GM12875 (cell line): ENCODE data around the gene MAN1B1.

ENCODE experiments used
- H3K4me3 ChIP-seq: one replicate; pipeline ENCODE4 v1.5.1; 2011; ENCODE audit warnings: low read depth, low read length, control low read depth
- TF ChIP-seq, protein P1 (sequence below): IDR thresholded peaks from 2 replicates; pipeline ENCODE4 v1.5.1; 2011; ENCODE audit warnings: low read depth, mild to moderate bottlenecking, control low read depth, inconsistent platforms, low read length, moderate library complexity, borderline replicate concordance; ENCODE audit not compliant: insufficient read depth

Gene MAN1B1

DNA sequence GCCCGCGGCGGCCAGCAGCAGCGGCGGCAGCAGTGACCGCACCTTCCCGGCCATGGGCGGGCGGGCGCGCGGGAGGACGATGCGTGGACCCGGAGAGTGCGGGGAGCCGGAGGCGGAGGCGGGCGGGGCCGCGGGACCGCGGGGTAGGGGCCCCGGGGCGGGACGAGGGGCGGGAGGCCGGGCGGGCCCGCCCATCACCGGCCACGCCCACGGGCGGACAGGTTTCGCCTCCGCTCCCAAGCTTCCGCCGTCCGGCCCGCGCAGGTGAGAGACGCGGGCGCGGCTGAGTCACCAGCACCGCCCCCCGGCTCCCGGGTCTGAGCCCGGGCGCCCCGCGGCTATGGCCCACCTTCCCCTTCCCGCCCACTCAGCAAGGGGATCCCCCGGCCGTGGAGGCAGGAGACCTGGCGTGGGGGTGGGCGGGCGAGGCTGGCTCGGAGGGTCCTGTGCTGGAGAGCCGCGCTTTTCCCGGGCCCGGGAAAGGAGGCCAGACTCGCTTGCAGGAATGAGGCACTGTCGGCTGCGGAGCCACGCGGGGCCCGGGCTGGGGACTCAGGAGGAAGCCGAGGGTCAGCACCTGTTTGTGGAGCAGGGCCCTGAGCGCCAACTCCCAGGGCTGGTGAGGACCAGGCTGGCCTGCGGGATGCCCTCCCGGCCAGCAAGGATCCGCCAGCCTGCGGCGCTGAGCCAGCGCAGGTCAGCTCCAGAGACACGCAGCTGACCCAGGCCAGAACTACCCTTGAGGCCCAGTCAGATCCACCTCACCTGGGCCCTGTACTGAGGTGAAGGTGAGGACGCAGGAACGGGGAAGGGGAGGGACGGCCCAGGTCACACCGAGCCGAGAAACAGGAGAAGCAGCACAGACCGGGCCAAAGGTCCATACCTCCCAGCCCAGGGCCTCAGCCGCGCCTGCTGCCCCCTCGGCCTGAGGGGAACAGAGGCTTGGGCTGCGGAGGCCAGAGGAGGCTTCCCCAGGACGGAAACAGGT is 32.5 kb upstream of the MAN1B1 start, which contains the start of gene ENTPD2:
TSS of gene ENTPD2 (minus strand) at position 118 of the 988 bp plus-strand sequence. CDS start at position 54, 64 bp downstream.
- TF ChIP-seq, protein P1, sequence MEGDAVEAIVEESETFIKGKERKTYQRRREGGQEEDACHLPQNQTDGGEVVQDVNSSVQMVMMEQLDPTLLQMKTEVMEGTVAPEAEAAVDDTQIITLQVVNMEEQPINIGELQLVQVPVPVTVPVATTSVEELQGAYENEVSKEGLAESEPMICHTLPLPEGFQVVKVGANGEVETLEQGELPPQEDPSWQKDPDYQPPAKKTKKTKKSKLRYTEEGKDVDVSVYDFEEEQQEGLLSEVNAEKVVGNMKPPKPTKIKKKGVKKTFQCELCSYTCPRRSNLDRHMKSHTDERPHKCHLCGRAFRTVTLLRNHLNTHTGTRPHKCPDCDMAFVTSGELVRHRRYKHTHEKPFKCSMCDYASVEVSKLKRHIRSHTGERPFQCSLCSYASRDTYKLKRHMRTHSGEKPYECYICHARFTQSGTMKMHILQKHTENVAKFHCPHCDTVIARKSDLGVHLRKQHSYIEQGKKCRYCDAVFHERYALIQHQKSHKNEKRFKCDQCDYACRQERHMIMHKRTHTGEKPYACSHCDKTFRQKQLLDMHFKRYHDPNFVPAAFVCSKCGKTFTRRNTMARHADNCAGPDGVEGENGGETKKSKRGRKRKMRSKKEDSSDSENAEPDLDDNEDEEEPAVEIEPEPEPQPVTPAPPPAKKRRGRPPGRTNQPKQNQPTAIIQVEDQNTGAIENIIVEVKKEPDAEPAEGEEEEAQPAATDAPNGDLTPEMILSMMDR = no peak
- H3K4me3 ChIP-seq = no peak within 1 kb of the TSS

- H3K4me3 ChIP-seq = no peak overlapping the region
- TF ChIP-seq, protein P1 = no peak
Measured at GRCh38 chr9:137054932-137055384, 31.8 kb upstream of the MAN1B1 start.

- H3K4me3 ChIP-seq = no peak overlapping the region
- TF ChIP-seq, protein P1 = no peak
Measured at GRCh38 chr9:137055385-137056364, 31.1 kb upstream of the MAN1B1 start.

DNA sequence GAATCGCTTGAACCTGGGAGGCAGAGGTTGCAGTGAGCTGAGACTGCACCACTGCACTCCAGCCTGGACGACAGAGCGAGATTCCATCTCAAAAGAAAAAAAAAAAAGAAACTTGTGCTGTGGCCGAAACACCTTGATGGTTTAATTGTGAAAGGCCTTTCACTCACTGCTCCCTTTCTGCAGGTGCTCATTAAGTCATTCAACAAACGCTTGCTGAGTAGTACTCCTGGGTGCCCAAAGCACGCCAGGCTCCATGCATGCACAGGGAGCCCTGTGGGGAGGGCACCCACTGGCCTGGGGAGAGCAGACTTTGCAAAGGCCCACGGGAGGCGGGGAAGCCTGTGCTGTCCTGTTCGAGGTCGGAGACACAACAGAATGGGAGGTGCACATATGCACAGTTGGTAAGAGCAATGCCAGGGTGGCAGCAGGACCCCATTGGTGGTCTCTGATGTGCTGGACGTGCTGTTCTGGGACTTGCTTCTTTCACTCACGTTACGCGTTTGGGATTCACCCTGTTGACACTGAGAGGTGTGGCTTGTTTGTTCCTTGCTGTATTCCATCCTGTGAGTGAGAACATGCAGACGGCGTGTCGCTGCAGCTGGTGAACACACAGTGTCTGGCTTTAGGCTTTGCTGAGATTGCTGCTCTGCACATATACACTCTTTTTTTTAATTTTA is 29.9 kb upstream of the MAN1B1 start:
- H3K4me3 ChIP-seq = no peak overlapping the region
- TF ChIP-seq, protein P1 = no peak

DNA sequence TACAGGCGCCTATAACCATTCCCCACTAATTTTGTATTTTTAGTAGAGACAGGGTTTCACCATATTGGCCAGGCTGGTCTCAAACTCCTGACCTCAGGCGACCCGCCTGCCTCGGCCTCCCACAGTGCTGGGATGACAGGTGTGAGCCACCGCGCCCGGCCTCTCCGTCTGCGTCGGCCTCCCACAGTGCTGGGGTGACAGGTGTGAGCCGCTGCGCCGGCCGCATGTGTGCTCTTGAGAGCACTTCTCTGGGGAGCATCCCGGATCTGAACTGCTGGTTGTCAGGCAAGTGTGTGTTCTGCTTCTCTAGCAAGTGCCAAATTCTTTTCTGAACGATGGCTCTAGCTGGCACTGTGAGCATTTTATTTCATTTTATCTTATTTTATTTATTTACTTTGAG is 29.2 kb upstream of the MAN1B1 start:
- no peak overlapping the region for H3K4me3 ChIP-seq
- TF ChIP-seq, protein P1 = no peak

DNA sequence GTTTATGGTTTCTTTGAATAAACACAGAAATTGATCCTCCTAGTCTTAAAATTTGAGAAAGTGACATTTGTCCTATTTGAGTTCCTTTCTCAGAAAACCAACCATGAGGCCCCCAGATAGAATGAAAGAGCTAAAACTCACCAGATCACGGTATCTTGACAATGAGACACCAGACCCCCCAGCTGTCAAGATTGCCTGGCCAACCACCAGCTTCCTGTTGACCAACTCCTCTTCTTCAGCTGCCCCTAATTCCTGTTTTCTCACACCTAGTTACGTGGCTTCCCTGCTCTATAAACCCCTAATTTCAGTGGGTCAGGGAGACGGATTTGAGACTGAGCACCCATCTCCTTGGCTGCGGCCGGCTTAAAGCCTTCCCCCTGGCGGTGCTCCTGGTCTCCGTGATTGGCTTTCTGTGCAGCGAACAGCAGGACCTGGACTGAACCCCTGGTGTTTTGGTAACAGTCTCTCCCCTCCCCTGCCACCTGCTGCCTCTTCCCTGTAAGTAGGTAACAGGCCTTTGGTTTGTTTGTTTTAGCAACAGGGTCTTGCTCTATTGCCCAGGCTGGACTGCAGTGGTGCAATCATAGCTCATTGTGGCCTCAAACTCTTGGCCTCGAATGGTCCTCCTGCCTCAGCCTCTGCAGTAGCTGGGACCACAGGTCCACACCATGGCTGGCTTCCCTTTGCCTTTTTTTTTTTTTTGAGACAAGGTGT is 28.1 kb upstream of the MAN1B1 start:
- TF ChIP-seq, protein P1 = no peak
- H3K4me3 ChIP-seq = no peak overlapping the region
